HG03521 (cell line): ENCODE measurements around the gene OR2W1.
A peak's percentile ranks its signal among the peaks of the same experiment; 100 is the strongest.

Experiments used
- ATAC-seq: cut with Tn5 transposase; IDR thresholded peaks from one replicate; pipeline ENCODE4 v1.9.1; 2021; ENCODE audit warnings: mild to moderate bottlenecking, moderate library complexity; ENCODE audit not compliant: unreplicated experiment

OR2W1 gene

GRCh38 chr6:29045075-29045474 is at the start of gene OR2W1:
OR2W1 (minus strand) TSS chr6:29045175; CDS start chr6:29045175, 0 bp downstream.
- no peak for ATAC-seq

- ATAC-seq: no peak
Measured at GRCh38 chr6:29092957-29093356, 48.0 kb upstream of the OR2W1 start.

GRCh38 chr6:29087213-29087612 is 42.2 kb upstream of the OR2W1 start, which contains the start of gene OR2B3:
OR2B3 (minus strand) TSS chr6:29087313; CDS start chr6:29087248, 65 bp downstream.
- ATAC-seq: no peak

- ATAC-seq: no peak
Measured at GRCh38 chr6:29082457-29082856, 37.5 kb upstream of the OR2W1 start.

- no peak for ATAC-seq
Measured at GRCh38 chr6:29081312-29081711, 36.3 kb upstream of the OR2W1 start.

GRCh38 chr6:29079203-29079602 is 34.2 kb upstream of the OR2W1 start:
- no peak for ATAC-seq

GRCh38 chr6:29071831-29072723 is 27.1 kb upstream of the OR2W1 start:
- ATAC-seq: no peak

- no peak for ATAC-seq
Measured at GRCh38 chr6:29051680-29052079, 6.7 kb upstream of the OR2W1 start.

- no peak for ATAC-seq
Measured at GRCh38 chr6:29035951-29036350, 9.0 kb downstream of the OR2W1 start.

- no peak for ATAC-seq
Measured at GRCh38 chr6:29028821-29029220, 16.2 kb downstream of the OR2W1 start.

GRCh38 chr6:29025927-29026585 is 18.9 kb downstream of the OR2W1 start:
- ATAC-seq: no peak

- ATAC-seq: no peak
Measured at GRCh38 chr6:29021434-29021833, 23.5 kb downstream of the OR2W1 start.

- ATAC-seq: no peak
Measured at GRCh38 chr6:29019629-29020028, 25.3 kb downstream of the OR2W1 start.

- no peak for ATAC-seq
Measured at GRCh38 chr6:29017428-29017802, 27.6 kb downstream of the OR2W1 start.

GRCh38 chr6:29016559-29017427 is 28.2 kb downstream of the OR2W1 start:
- ATAC-seq: peak; percentile 83

- no peak for ATAC-seq
Measured at GRCh38 chr6:29014729-29015608, 30.0 kb downstream of the OR2W1 start.

GRCh38 chr6:29011276-29011734 is 33.7 kb downstream of the OR2W1 start:
- ATAC-seq: no peak

- no peak for ATAC-seq
Measured at GRCh38 chr6:29009358-29009757, 35.6 kb downstream of the OR2W1 start.

GRCh38 chr6:29008089-29008488 is 36.9 kb downstream of the OR2W1 start:
- no peak for ATAC-seq
